Muscle layer of colon (tissue), 2 donors: ENCODE data around the gene SMIM24.
"Not testable (repeated sequence)": the region's sequence is repeated elsewhere in the genome, so short reads cannot be mapped to it uniquely, and the experiment has no call there.

Source experiments
- H3K27ac ChIP-seq: one replicate; pipeline ENCODE4 v1.7.0; 2013; ENCODE audit warnings: low read depth, mild to moderate bottlenecking, low read length, moderate library complexity
- H3K27me3 ChIP-seq, 2 donors: one replicate each; pipeline ENCODE4 v1.7.0; 2013; ENCODE audit warnings: low read length in 2 of 2, mild to moderate bottlenecking in 2 of 2; ENCODE audit not compliant: insufficient read depth in 2 of 2, control insufficient read depth in 1 of 2
- H3K36me3 ChIP-seq: one replicate; pipeline ENCODE4 v1.7.0; 2013; ENCODE audit warnings: mild to moderate bottlenecking, low read length; ENCODE audit not compliant: insufficient read depth
- H3K4me1 ChIP-seq: one replicate; pipeline ENCODE4 v1.7.0; 2013; ENCODE audit warnings: mild to moderate bottlenecking, low read length; ENCODE audit not compliant: insufficient read depth
- H3K4me3 ChIP-seq, 2 donors: one replicate each; pipeline ENCODE4 v1.7.0; 2013; ENCODE audit warnings: low read length in 2 of 2, low read depth in 1 of 2, mild to moderate bottlenecking in 1 of 2, moderate library complexity in 1 of 2
- H3K9ac ChIP-seq: one replicate; pipeline ENCODE4 v1.7.0; 2013; ENCODE audit warnings: low read length
- H3K9me3 ChIP-seq: one replicate; pipeline ENCODE4 v1.7.0; 2013; ENCODE audit warnings: mild to moderate bottlenecking, low read length
- donor health status: abdominal sarcoma.
- donor health status: Adenocarcinoma of cecum.

Gene SMIM24

DNA sequence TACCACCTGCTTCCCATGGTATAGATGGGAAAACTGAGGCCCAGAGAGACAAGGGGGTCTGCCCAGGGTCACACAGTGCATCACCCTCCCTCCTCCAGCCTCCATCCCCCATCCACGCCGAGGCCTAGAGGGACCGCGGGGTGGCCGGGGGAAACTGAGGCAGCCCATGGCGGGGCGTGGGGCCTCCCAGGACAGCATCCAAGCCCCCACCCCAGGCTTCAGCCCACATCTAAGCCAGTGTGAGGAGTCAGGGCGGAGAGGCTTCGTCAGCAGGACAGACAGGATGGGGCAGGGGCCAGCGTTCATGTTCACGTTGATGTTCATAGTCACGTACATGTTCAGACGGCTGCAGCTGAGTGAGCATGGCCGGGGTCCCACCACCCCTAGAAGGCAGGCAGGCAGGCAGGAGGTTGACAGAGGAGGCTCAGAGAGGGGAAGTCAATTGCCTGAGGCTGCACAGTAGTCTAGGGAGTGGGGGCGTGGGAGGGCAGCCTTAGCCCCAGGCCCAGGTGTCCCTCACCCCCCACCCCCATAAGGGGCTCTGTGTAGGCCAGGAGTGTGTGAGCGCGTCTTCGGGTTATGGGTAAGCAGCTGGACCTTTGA, 23.3 kb downstream of the SMIM24 start:
- H3K9me3 ChIP-seq, result no peaks in the 10 kb centered on the region
- H3K9ac ChIP-seq, result no peak overlapping the region
- H3K36me3 ChIP-seq, result peaks cover 38% of the 10 kb centered on the region
- peak overlapping the region; percentile 83 for H3K27ac ChIP-seq
- H3K27me3 ChIP-seq, result no peaks in the 10 kb centered on the region
- no peak overlapping the region for H3K4me3 ChIP-seq
- peaks cover 35% of the 10 kb centered on the region for H3K4me1 ChIP-seq

DNA sequence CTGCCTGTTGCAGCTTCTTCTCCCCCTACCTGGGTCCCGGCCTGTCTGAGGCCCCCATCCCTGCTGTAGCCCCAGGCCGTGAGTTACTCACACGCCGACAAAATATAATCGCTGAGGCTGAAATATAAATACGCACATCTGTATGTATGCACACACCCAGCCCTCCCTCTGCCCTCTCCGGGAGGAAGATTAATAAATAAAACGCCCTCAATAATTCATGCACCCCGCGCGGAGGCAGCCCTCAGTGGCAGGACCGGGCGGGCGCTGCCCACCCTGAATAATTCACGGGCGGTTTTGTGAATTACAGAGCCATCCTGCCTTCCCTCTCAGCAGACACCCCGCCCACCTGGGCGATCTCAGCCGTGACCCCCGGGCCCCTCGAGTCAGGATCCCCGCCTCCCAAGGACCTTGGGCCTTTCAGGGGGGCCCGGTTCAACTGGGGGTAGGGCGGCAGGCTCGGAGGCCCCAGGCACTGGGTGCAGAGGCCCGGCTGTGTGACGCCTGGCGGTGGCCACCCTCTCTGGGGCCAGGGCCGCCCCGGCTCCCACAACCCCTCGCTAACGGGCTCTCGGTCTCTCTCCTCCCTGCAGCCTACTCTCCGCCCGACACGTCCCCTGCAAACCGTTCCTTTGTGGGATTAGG, 24.2 kb downstream of the SMIM24 start:
- Histone ChIP-seq H3K36me3 (peaks cover 40% of the 10 kb centered on the region), H3K4me1 (peaks cover 38% of the 10 kb centered on the region), H3K27me3 (no peaks in the 10 kb centered on the region), H3K4me3 (no peak overlapping the region), H3K27ac (peak overlapping the region; percentile 83), H3K9me3 (no peaks in the 10 kb centered on the region), H3K9ac (no peak overlapping the region)

DNA sequence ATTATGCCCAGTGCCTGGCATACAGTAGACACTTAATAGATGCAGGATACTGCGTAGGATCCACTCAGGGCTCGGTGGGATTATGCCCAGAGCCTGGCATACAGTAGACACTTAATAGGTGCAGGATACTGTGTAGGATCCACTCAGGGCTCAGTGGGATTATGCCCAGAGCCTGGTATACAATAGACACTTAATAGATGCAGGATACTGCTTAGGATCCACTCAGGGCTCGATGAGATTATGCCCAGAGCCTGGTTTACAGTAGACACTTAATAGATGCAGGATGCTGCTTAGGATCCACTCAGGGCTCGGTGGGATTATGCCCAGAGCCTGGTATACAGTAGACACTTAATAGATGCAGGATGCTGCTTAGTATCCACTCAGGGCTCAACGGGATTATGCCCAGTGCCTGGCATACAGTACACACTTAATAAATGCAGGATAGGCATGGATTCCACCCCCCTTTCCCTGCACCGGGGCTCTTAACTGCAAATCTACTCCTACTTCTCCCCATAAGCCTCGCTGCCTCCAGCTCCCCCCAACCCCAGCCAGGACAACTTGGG, 24.9 kb downstream of the SMIM24 start:
- Histone ChIP-seq H3K27ac (no peak overlapping the region), H3K9me3 (no peaks in the 10 kb centered on the region), H3K9ac (no peak overlapping the region), H3K4me3 (no peak overlapping the region), H3K36me3 (peaks cover 44% of the 10 kb centered on the region), H3K27me3 (no peaks in the 10 kb centered on the region), H3K4me1 (peaks cover 38% of the 10 kb centered on the region)

DNA sequence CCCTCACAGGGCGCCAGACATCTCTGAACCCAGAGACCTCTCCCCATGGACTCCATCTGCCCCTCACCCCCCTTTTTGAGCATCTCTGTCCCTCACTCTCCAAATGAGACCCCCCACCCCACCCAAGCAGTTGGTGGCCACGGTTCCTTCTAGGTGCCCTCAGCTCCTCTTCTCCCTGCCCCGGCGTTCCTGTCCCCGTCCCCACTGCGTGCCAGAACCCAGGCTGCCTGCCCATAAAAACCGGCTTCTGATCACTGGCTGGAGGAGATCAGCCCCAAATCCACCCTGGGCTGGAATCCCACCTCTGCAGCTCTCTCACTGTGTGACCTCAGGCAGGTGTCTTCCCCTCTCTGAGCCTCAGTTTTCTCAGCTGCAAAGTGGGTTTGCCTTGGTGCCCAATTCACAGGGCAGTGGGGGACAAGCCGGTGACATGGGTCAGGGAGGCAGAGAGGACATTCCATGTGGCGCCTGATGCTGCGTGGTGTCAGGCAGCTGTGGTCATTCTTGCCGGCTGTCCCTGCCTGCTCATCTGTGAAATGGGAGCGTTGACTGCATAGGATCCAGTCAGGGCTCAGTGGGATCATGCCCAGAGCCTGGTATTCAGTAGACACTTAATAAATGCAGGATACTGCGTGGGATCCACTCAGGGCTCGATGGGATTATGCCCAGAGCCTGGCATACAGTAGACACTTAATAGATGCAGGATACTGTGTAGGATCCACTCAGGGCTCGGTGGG, 25.5 kb downstream of the SMIM24 start:
- H3K36me3 ChIP-seq, result peaks cover 45% of the 10 kb centered on the region
- peaks cover 34% of the 10 kb centered on the region for H3K4me1 ChIP-seq
- no peaks in the 10 kb centered on the region for H3K27me3 ChIP-seq
- no peak overlapping the region for H3K27ac ChIP-seq
- H3K9ac ChIP-seq, result no peak overlapping the region
- no peak overlapping the region for H3K4me3 ChIP-seq
- no peaks in the 10 kb centered on the region for H3K9me3 ChIP-seq

DNA sequence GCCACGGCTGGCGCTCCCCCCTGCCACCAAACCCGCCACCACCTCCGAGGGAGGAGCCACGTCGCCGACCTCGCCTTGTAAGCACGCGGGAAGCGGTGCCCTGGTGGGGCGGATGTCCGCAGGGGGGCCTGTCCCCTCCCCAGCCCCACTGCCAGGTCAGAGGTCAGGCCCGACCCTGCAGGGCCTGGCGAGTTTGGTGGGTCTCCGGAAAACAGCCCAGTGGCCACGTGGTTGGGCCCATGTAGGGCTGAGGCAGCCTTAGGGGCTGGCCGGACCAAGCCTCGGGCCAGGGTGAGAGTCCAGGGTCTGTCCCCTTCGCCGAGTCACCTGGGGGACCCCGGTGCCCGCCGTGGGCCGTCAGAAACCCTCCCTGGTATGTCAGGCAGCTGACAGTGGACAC, 26.5 kb downstream of the SMIM24 start:
- Histone ChIP-seq H3K9ac (no peak overlapping the region), H3K4me1 (peaks cover 24% of the 10 kb centered on the region), H3K27ac (no peak overlapping the region), H3K27me3 (no peaks in the 10 kb centered on the region), H3K36me3 (peaks cover 52% of the 10 kb centered on the region), H3K4me3 (no peak overlapping the region), H3K9me3 (no peaks in the 10 kb centered on the region)

DNA sequence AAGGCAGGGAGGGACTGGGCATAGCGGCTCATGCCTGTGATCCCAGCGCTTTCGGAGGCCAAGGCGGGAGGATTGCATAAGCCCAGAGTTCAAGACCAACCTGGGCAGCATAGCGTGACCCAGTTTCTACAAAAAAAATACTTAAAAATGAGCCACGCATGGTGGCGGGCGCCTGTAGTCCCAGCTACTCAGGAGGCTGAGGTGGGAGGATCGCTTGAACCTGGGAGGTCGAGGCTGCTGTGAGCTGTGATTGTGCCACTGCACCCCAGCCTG, 27.4 kb downstream of the SMIM24 start:
- H3K9ac ChIP-seq, H3K9me3 ChIP-seq, H3K27me3 ChIP-seq, H3K27ac ChIP-seq, H3K4me3 ChIP-seq: not testable (repeated sequence)
- Histone ChIP-seq H3K36me3 (peaks cover 54% of the 10 kb centered on the region), H3K4me1 (peaks cover 15% of the 10 kb centered on the region)

DNA sequence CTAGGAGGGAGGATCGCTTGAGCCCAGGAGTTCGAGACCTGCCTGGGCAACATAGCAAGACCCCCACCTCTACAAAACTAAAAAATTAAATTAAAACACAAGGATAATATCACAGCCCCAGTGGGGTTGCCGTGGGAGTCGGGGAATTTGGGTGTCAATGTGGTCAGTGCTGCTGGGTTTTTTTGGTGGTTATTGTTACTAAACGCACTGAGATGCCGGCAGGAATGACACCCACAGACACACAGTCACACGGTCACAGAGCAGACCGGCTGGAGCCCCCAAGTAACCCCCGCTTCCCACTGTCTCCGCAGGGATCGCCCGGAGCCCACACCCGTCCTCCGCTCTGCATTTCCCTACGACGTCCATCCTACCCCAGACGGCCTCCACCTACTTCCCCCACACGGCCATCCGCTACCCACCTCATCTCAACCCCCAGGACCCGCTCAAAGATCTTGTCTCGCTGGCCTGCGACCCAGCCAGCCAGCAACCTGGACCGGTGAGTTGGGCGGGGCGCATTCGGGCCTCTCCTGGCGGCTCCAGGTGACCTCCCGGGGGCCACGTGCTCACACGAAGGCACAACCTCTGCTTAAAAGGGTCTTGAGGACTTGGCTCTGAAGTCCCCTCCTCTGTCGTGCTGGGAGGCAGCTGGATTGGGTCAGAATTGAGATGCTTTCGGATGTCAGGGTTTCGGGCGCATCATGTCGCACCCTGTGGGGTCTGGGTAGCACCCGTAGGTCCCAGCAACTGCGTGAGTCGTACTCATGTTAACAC, 28.0 kb downstream of the SMIM24 start:
- no peak overlapping the region for H3K9ac ChIP-seq
- H3K27ac ChIP-seq, result no peak overlapping the region
- peaks cover 10% of the 10 kb centered on the region for H3K4me1 ChIP-seq
- H3K27me3 ChIP-seq, result no peaks in the 10 kb centered on the region
- H3K4me3 ChIP-seq, result no peak overlapping the region
- H3K9me3 ChIP-seq, result no peaks in the 10 kb centered on the region
- H3K36me3 ChIP-seq, result peaks cover 54% of the 10 kb centered on the region

DNA sequence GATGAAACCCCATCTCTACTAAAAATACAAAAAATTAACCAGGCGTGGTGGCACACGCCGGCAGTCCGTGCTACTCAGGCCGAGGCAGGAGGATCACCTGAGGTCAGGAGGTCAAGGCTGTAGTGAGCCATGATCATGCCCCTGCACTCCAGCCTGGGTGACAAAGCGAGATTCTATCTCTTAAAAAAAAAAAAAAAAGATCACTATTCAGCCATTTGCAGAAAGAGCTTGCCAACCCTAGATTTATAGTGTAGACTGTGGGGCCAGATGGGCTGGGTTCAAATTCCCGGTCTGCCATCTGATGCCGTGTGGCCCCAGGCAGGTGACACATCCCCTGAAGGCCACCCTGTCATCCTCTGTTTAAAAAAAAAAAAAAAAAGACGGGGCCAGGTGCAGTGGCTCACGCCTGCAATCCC, 28.9 kb downstream of the SMIM24 start:
- Histone ChIP-seq H3K9ac (no peak overlapping the region), H3K4me3 (no peak overlapping the region), H3K4me1 (peaks cover 3% of the 10 kb centered on the region), H3K27ac (peak overlapping the region; percentile 36), H3K27me3 (no peaks in the 10 kb centered on the region), H3K36me3 (peaks cover 55% of the 10 kb centered on the region), H3K9me3 (no peaks in the 10 kb centered on the region)

DNA sequence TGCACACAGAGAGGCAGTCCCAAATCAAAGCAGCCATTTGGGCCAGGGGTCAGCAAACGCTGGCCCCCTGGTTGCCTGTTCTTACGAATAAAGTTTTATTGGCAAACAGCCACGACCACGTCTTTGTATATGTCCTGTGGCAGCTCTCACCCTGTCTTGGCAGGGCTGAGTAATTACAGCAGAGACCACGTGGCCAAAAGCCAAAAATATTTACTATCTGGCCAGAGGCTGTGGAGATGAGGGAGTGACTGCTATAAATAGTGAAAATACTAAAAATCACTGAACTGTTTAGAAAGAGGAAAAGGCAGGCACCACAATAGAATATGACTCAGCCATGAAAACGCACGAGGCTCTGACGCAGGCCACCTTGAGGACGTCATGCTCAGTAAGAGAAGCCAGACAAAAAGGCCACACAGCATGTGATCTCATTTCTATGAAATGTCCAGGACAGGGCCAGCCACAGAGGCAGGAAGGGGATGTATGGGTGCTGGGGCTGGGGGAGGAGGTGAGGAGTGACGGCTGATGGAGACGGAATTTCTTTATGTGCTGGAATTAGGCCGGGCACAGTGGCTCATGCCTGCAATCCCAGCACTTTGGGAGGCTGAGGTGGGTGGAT, 29.4 kb downstream of the SMIM24 start:
- Histone ChIP-seq H3K4me1 (peaks cover 3% of the 10 kb centered on the region), H3K9me3 (no peaks in the 10 kb centered on the region), H3K27ac (peak overlapping the region; percentile 36), H3K9ac (no peak overlapping the region), H3K4me3 (no peak overlapping the region), H3K27me3 (no peaks in the 10 kb centered on the region), H3K36me3 (peaks cover 60% of the 10 kb centered on the region)

DNA sequence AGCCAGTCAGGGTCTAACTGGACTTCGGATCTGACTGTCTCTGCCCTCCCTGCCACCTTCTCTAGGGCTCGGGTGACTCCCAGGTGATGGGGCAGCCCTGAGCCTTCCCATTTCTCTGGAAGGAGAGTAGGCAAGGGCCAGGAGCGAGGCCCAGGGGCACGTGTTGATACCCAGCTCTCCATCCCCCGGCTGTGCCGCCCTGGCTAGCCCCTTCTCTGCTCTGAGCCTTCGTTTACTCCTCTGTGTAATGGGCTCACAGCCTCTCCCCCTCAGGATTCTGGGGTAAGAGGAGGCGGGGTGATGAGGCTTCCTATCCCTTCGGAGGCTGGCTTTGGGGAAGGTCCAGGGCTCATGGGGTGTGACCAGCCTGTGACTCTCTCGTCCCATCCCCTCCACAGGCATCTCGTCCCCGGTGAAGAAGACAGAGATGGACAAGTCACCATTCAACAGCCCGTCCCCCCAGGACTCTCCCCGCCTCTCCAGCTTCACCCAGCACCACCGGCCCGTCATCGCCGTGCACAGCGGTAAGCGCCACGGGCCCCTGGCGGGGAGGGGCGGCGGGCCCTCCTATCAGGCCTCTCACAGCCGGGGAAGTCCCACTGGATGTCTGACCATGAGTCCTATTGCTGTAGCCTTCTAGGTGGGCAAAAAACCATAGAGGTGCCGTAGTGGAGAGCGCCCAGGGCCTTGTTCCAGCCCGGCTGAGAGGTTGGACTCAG, 31.6 kb downstream of the SMIM24 start:
- Histone ChIP-seq H3K4me3 (no peak overlapping the region), H3K27me3 (no peaks in the 10 kb centered on the region), H3K9me3 (no peaks in the 10 kb centered on the region), H3K36me3 (peaks cover 55% of the 10 kb centered on the region), H3K9ac (no peak overlapping the region), H3K4me1 (peaks cover 15% of the 10 kb centered on the region), H3K27ac (no peak overlapping the region)
